DMS79 treated with DMSO at 0.1 percent for 48 hours (cell line): ENCODE measurements around the gene BLOC1S4.

Source experiments
- DNase-seq: peaks from one replicate; lab custom pipeline; 2025; lab: John Stamatoyannopoulos, UW

BLOC1S4 gene

GRCh38 chr4:6764976-6765620 is 49.1 kb downstream of the BLOC1S4 start:
- DNase-seq = no peak

GRCh38 chr4:6765703-6766102 is 49.7 kb downstream of the BLOC1S4 start:
- no peak for DNase-seq
